SK-N-SH (cell line): Measurements from ENCODE around the gene APOL4. TPM values are rescaled to one million over a fixed set of nuclear protein-coding genes. Genes with fewer than 3 reads are reported as not detected.

Source experiments
- CTCF ChIA-PET: fragments of 300-600, 350-600 bp; formaldehyde crosslinking; extraction: SDS; loops from one replicate; lab custom pipeline; 2021; lab: Yijun Ruan, JAX
- POLR2A ChIA-PET: fragments of 350-600 bp; sonication (Branson Sonifier 250); formaldehyde crosslinking; extraction: SDS; loops from one replicate; lab custom pipeline; 2020; ENCODE audit warnings: antibody characterized with exemption, inconsistent platforms; lab: Yijun Ruan, JAX
- DNase-seq: peaks from one replicate; pipeline ENCODE4 v3.0.0; 2012
- H2AFZ ChIP-seq: fragments of 200-600 bp; sonication (generic); 2 replicates; pipeline ENCODE4 v1.8.1; 2016; ENCODE audit warnings: antibody characterized with exemption, mild to moderate bottlenecking, low read depth
- H3F3A ChIP-seq: fragments of 200-600 bp; sonication (generic); replicated peaks from 2 replicates; pipeline ENCODE3; 2016; ENCODE audit warnings: antibody characterized with exemption, mild to moderate bottlenecking; ENCODE audit not compliant: insufficient read depth
- H3K27ac ChIP-seq, 2 experiments: fragments of 200-500 bp in 1 of 2; fragments of 200-600 bp in 1 of 2; sonication (Bioruptor generic) in 1 of 2; sonication (generic), shearing (Covaris generic) in 1 of 2; 2 replicates each; pipeline versions ENCODE4 v1.5.1 to v1.6.1; 2014 to 2016; ENCODE audit warnings: low read depth in 2 of 2, inconsistent platforms in 1 of 2, low read length in 1 of 2, mild to moderate bottlenecking in 1 of 2, mixed read lengths in 1 of 2
- H3K27me3 ChIP-seq: fragments of 200-600 bp; sonication (generic), shearing (Covaris generic); 2 replicates; pipeline ENCODE4 v1.6.1; 2016; ENCODE audit warnings: mixed run types; ENCODE audit not compliant: insufficient read depth
- H3K36me3 ChIP-seq, 2 experiments: fragments of 200-500 bp in 1 of 2; fragments of 200-600 bp in 1 of 2; sonication (Bioruptor generic) in 1 of 2; sonication (generic) in 1 of 2; replicated peaks in 1 of 2; 2 replicates each; pipeline versions ENCODE3 to v1.5.1; 2014 to 2016; ENCODE audit warnings: low read length in 1 of 2, mild to moderate bottlenecking in 1 of 2; ENCODE audit not compliant: insufficient read depth in 2 of 2, control insufficient read depth in 1 of 2
- H3K4me1 ChIP-seq, 2 experiments: fragments of 200-500 bp in 1 of 2; fragments of 200-600 bp in 1 of 2; sonication (Bioruptor generic) in 1 of 2; sonication (generic), shearing (Covaris generic) in 1 of 2; 2 replicates each; pipeline versions ENCODE4 v1.5.1 to v1.6.1; 2014 to 2016; ENCODE audit warnings: low read depth in 1 of 2, low read length in 1 of 2, mixed run types in 1 of 2; ENCODE audit not compliant: insufficient read depth in 2 of 2, control insufficient read depth in 1 of 2
- H3K4me2 ChIP-seq: fragments of 200-600 bp; sonication (generic), shearing (Covaris generic); 2 replicates; pipeline ENCODE4 v1.6.1; 2017; ENCODE audit warnings: mixed run types
- H3K4me3 ChIP-seq, 2 experiments: fragments of 200-500 bp in 1 of 2; fragments of 200-600 bp in 1 of 2; sonication (Bioruptor generic) in 1 of 2; sonication (generic), shearing (Covaris generic) in 1 of 2; 2 replicates each; pipeline versions ENCODE4 v1.5.1 to v1.8.1; 2014 to 2016; ENCODE audit warnings: low read depth in 2 of 2, inconsistent platforms in 1 of 2, low read length in 1 of 2, mild to moderate bottlenecking in 1 of 2, mixed read lengths in 1 of 2, moderate library complexity in 1 of 2
- H3K79me2 ChIP-seq: fragments of 200-600 bp; sonication (generic); 2 replicates; pipeline ENCODE4 v1.8.1; 2017; ENCODE audit warnings: mild to moderate bottlenecking; ENCODE audit not compliant: insufficient read depth
- H3K9ac ChIP-seq: fragments of 200-600 bp; sonication (generic); 2 replicates; pipeline ENCODE4 v1.6.1; 2017; ENCODE audit warnings: mixed run types
- H3K9me2 ChIP-seq: fragments of 200-600 bp; sonication (generic); 2 replicates; pipeline ENCODE4 v1.6.1; 2017; ENCODE audit warnings: mixed run types
- H3K9me3 ChIP-seq: fragments of 200-600 bp; sonication (generic); 2 replicates; pipeline ENCODE4 v1.6.1; 2017; ENCODE audit warnings: mixed run types, mild to moderate bottlenecking, moderate library complexity
- H4K20me1 ChIP-seq: fragments of 200-600 bp; sonication (generic); 2 replicates; pipeline ENCODE4 v1.6.1; 2017; ENCODE audit warnings: mild to moderate bottlenecking, mixed run types; ENCODE audit not compliant: insufficient read depth
- EP300 ChIP-seq, 2 experiments: IDR thresholded peaks; 2 replicates each; pipeline versions ENCODE4 v1.4.0 to v1.6.1; 2012; ENCODE audit warnings: borderline replicate concordance in 1 of 2, low read depth in 1 of 2, low read length in 1 of 2
- EZH2phosphoT487 ChIP-seq: fragments of 200-600 bp; sonication (generic); IDR thresholded peaks from 2 replicates; pipeline ENCODE4 v1.6.1; 2017; ENCODE audit warnings: low read depth, mixed run types, mild to moderate bottlenecking, antibody characterized with exemption, moderate library complexity, borderline replicate concordance
- FOXM1 ChIP-seq: IDR thresholded peaks from 2 replicates; pipeline ENCODE4 v1.4.0; 2012; ENCODE audit warnings: low read depth, mild to moderate bottlenecking
- MAX ChIP-seq: IDR thresholded peaks from 2 replicates; pipeline ENCODE4 v1.4.0; 2012; ENCODE audit warnings: low read depth
- POLR2AphosphoS5 ChIP-seq: IDR thresholded peaks from 2 replicates; pipeline ENCODE4 v1.6.1; 2012; ENCODE audit warnings: low read depth, low read length
- RFX5 ChIP-seq: IDR thresholded peaks from 2 replicates; pipeline ENCODE4 v1.6.1; 2012; ENCODE audit warnings: mild to moderate bottlenecking, improper control_type of control experiment, low read length
- RXRA ChIP-seq: IDR thresholded peaks from 2 replicates; pipeline ENCODE4 v1.4.0; 2012; ENCODE audit warnings: low read depth, mild to moderate bottlenecking, borderline replicate concordance
- SMC3 ChIP-seq: IDR thresholded peaks from 2 replicates; pipeline ENCODE4 v1.6.1; 2012; ENCODE audit warnings: low read depth, low read length, improper control_type of control experiment
- TAF1 ChIP-seq: IDR thresholded peaks from 2 replicates; pipeline ENCODE4 v1.6.1; 2012; ENCODE audit warnings: low read depth, mild to moderate bottlenecking, low read length, moderate library complexity, borderline replicate concordance
- TCF12 ChIP-seq: IDR thresholded peaks from 2 replicates; pipeline ENCODE4 v1.4.0; 2012
- TEAD4 ChIP-seq: IDR thresholded peaks from 2 replicates; pipeline ENCODE4 v1.4.0; 2012; ENCODE audit warnings: mild to moderate bottlenecking, borderline replicate concordance; ENCODE audit not compliant: insufficient read depth
- YY1 ChIP-seq: IDR thresholded peaks from 2 replicates; pipeline ENCODE4 v1.4.0; 2012; ENCODE audit warnings: low read depth, mild to moderate bottlenecking
- WGBS: methylation state at CpG from one replicate; pipeline ENCODE4 v1.1.6; 2017; ENCODE audit warnings: low lambda C conversion rate; 5-methylcytosine and 5-hydroxymethylcytosine counted together
- polyA plus RNA-seq, 3 experiments: library from polyadenylated mRNA; depleted of rRNA; stranded (reverse); fragments of >200 nt; gene quantifications; 2 replicates each; pipeline ENCODE4 v1.2.3, GENCODE V29; 2012
- TF ChIP-seq, protein P1 (sequence below): IDR thresholded peaks from 2 replicates; pipeline ENCODE4 v1.4.0; 2012; ENCODE audit warnings: low read depth, borderline replicate concordance
- TF ChIP-seq, protein P2 (sequence below): fragments of 150-350 bp; IDR thresholded peaks from 2 replicates; pipeline ENCODE4 v1.6.1; 2016; ENCODE audit warnings: mild to moderate bottlenecking, low read depth, low read length

APOL4 gene
- polyA plus RNA-seq, 1 of the 3 experiments (the other 2 are of a cell fraction): 0.08 TPM

GRCh38 chr22:36160499-36160942 lies 41.1 kb downstream of the APOL4 start, which contains the start of gene APOL3:
APOL3 (minus strand) TSS chr22:36160755; CDS start chr22:36149055, 11,700 bp downstream.
- Histone ChIP-seq H3K4me2 (no peak within 1 kb of the TSS), H3K27ac (no peak within 1 kb of the TSS), H3F3A (no peaks in the 10 kb centered on the region), H3K9me3 (no peaks in the 10 kb centered on the region)
- TF ChIP-seq POLR2AphosphoS5 (no peak), SMC3 (no peak), TEAD4 (no peak)
- TF ChIP-seq, protein P1, sequence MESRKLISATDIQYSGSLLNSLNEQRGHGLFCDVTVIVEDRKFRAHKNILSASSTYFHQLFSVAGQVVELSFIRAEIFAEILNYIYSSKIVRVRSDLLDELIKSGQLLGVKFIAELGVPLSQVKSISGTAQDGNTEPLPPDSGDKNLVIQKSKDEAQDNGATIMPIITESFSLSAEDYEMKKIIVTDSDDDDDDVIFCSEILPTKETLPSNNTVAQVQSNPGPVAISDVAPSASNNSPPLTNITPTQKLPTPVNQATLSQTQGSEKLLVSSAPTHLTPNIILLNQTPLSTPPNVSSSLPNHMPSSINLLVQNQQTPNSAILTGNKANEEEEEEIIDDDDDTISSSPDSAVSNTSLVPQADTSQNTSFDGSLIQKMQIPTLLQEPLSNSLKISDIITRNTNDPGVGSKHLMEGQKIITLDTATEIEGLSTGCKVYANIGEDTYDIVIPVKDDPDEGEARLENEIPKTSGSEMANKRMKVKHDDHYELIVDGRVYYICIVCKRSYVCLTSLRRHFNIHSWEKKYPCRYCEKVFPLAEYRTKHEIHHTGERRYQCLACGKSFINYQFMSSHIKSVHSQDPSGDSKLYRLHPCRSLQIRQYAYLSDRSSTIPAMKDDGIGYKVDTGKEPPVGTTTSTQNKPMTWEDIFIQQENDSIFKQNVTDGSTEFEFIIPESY: no peak
- TF ChIP-seq, all 33 proteins: peak for 0
- ChIA-PET CTCF (interaction anchor here (0.9 to 2.7 kb wide), 4 partner anchors 9 to 94 kb away, joined by 3 to 7 read pairs (median 3); no protein-coding TSS in a partner anchor), POLR2A (no interaction called here)
- Histone ChIP-seq H3K79me2 (no peaks in the 10 kb centered on the region), H2AFZ (no peak within 1 kb of the TSS), H3K9me2 (no peaks in the 10 kb centered on the region), H4K20me1 (no peaks in the 10 kb centered on the region), H3K4me1 (peaks cover 5 to 7% of the 10 kb centered on the region in 2 experiments; a peak in 1 of 4 replicates), H3K4me3 (no peak within 1 kb of the TSS), H3K36me3 (no peaks in the 10 kb centered on the region), H3K27me3 (no peaks in the 10 kb centered on the region), H3K9ac (no peak within 1 kb of the TSS)
- no peak for DNase-seq
- no CpG with 5 or more reads among the region's 3 CpGs for WGBS

GRCh38 chr22:36156515-36157419 lies 44.8 kb downstream of the APOL4 start:
- POLR2A ChIA-PET: no interaction called here
- H3K9me3 ChIP-seq: no peaks in the 10 kb centered on the region
- no peaks in the 10 kb centered on the region for H4K20me1 ChIP-seq
- 83% methylated on average over 14 of the region's 15 CpGs for WGBS
- CTCF ChIA-PET: interaction anchor here (0.6 kb wide), 1 partner anchor 75 kb away, joined by 3 read pairs; no protein-coding TSS in a partner anchor
- no peak for DNase-seq
- H3K27ac ChIP-seq: peak overlapping the region in 1 of 2 experiments; percentile 10; a peak in 1 of 4 replicates
- H3K4me2 ChIP-seq: peak overlapping the region; percentile 52
- peak overlapping the region; percentile 81 for H2AFZ ChIP-seq
- no peaks in the 10 kb centered on the region for H3F3A ChIP-seq
- H3K4me3 ChIP-seq: no peak overlapping the region
- H3K79me2 ChIP-seq: no peaks in the 10 kb centered on the region
- no peaks in the 10 kb centered on the region for H3K27me3 ChIP-seq
- no peaks in the 10 kb centered on the region for H3K9me2 ChIP-seq
- H3K36me3 ChIP-seq: no peaks in the 10 kb centered on the region
- peaks cover 5 to 7% of the 10 kb centered on the region in 2 experiments; a peak in 1 of 4 replicates for H3K4me1 ChIP-seq
- no peak overlapping the region for H3K9ac ChIP-seq
- TF ChIP-seq, protein P1: no peak
- TF ChIP-seq TCF12 (no peak), EP300 (IDR thresholded peaks at IDR 0.05; ENCODE audit: borderline replicate concordance in 1 of 2, low read depth in 1 of 2, low read length in 1 of 2) (no peak), MAX (no peak), POLR2AphosphoS5 (no peak), EZH2phosphoT487 (no peak), FOXM1 (no peak), TEAD4 (no peak), SMC3 (no peak), RFX5 (no peak), YY1 (no peak), TAF1 (no peak), RXRA (no peak)
- TF ChIP-seq, protein P2, sequence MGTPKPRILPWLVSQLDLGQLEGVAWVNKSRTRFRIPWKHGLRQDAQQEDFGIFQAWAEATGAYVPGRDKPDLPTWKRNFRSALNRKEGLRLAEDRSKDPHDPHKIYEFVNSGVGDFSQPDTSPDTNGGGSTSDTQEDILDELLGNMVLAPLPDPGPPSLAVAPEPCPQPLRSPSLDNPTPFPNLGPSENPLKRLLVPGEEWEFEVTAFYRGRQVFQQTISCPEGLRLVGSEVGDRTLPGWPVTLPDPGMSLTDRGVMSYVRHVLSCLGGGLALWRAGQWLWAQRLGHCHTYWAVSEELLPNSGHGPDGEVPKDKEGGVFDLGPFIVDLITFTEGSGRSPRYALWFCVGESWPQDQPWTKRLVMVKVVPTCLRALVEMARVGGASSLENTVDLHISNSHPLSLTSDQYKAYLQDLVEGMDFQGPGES: no peak
